Hepatocyte (in vitro differentiated cells): Measurements from ENCODE around the gene ALDH1A2.
A peak's percentile ranks its signal among the peaks of the same experiment; 100 is the strongest.

Experiments
- CTCF ChIP-seq: fragments of 200-600 bp; sonication (generic); IDR thresholded peaks from 2 replicates; pipeline ENCODE4 v1.5.1; 2016; ENCODE audit warnings: antibody characterized with exemption, mild to moderate bottlenecking; ENCODE audit not compliant: poor library complexity
- EZH2 ChIP-seq: fragments of 200-600 bp; sonication (generic); IDR thresholded peaks from 2 replicates; pipeline ENCODE4 v1.6.1; 2016; ENCODE audit warnings: antibody characterized with exemption, mild to moderate bottlenecking, borderline replicate concordance
- EZH2phosphoT487 ChIP-seq: fragments of 200-600 bp; sonication (generic); IDR thresholded peaks from one replicate; pipeline ENCODE4 v1.6.1; 2018; ENCODE audit warnings: antibody characterized with exemption, mild to moderate bottlenecking, low read depth, moderate library complexity; ENCODE audit not compliant: unreplicated experiment, severe bottlenecking

GRCh38 chr15:58063614-58064013, 1.9 kb downstream of the ALDH1A2 start:
- TF ChIP-seq CTCF: no peak
- TF ChIP-seq EZH2phosphoT487: peak; percentile 38
- TF ChIP-seq EZH2: no peak
